Measurements from ENCODE around the gene TFF1.

DNA sequence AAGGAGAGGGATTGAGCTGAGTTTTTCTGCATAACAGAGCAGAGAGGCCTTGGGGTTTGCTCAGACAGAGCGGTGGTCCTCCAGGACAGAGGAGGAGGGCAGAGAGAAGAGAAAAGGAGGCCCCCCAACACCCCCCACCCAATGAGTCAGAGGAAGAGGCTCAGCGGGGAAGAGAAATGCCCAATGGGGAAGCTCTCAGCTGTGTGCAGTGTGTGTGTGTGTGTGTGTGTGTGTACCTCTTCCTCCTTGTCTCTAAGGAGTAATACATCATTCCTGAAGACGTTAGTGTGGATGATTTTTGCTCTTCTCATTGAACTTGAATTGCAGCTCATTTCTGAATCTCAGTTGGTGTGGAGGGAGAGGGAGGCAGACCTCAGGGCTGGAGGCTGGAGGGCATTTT lies 20.8 kb upstream of the TFF1 start:
- TF ChIP-seq, protein P1, sequence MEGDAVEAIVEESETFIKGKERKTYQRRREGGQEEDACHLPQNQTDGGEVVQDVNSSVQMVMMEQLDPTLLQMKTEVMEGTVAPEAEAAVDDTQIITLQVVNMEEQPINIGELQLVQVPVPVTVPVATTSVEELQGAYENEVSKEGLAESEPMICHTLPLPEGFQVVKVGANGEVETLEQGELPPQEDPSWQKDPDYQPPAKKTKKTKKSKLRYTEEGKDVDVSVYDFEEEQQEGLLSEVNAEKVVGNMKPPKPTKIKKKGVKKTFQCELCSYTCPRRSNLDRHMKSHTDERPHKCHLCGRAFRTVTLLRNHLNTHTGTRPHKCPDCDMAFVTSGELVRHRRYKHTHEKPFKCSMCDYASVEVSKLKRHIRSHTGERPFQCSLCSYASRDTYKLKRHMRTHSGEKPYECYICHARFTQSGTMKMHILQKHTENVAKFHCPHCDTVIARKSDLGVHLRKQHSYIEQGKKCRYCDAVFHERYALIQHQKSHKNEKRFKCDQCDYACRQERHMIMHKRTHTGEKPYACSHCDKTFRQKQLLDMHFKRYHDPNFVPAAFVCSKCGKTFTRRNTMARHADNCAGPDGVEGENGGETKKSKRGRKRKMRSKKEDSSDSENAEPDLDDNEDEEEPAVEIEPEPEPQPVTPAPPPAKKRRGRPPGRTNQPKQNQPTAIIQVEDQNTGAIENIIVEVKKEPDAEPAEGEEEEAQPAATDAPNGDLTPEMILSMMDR (IDR thresholded peaks at IDR 0.05), result no peak
- no peak for TF ChIP-seq POLR2A (IDR thresholded peaks at IDR 0.05)

All from body of pancreas (tissue), 4 donors.